Mucosa of descending colon (tissue), 3 donors: ENCODE results near the gene IFI16. TPM values are rescaled to one million over a fixed set of nuclear protein-coding genes. Genes with fewer than 3 reads are reported as not detected.

Experiments used
- ATAC-seq: fragments of 200-7000 bp; cut with Tn5 transposase; one replicate; pipeline ENCODE4 v1.9.1; 2020; ENCODE audit warnings: mild to moderate bottlenecking, moderate library complexity
- DNase-seq, 3 donors: peaks; one replicate each; pipeline ENCODE4 v3.0.0-alpha.2; 2020
- H3K36me3 ChIP-seq: fragments of 200-600 bp; one replicate; pipeline ENCODE4 v1.8.0; 2021; ENCODE audit warnings: low read depth, mild to moderate bottlenecking
- H3K4me1 ChIP-seq: fragments of 200-600 bp; one replicate; pipeline ENCODE4 v1.8.0; 2021; ENCODE audit warnings: low read depth, mild to moderate bottlenecking
- H3K4me3 ChIP-seq: fragments of 200-600 bp; one replicate; pipeline ENCODE4 v1.8.0; 2021; ENCODE audit warnings: mild to moderate bottlenecking
- H3K9me3 ChIP-seq: fragments of 200-600 bp; one replicate; pipeline ENCODE4 v1.8.0; 2021; ENCODE audit warnings: mild to moderate bottlenecking
- CTCF ChIP-seq: fragments of 200-600 bp; IDR thresholded peaks from one replicate; pipeline ENCODE4 v1.8.0; 2022; ENCODE audit warnings: antibody characterized with exemption, mild to moderate bottlenecking
- intact Hi-C, 2 donors: fragments of 100-400 bp; cut with DNase I in 1 of 2; cut with micrococcal nuclease in 1 of 2; formaldehyde crosslinking; loops; one replicate each; pipeline versions ENCODE4 v1.11.0 to v1.11.1; 2022; cut with DNase I, micrococcal nuclease
- total RNA-seq, 3 donors: library from RNA; stranded (reverse); fragmentation: NEBNext Ultra II Directional in 2 of 3; extraction: Animal tissue kit (Norgen Biotek cat#: 25700) in 2 of 3; gene quantifications; one replicate each; pipeline versions ENCODE4 v1.2.1 to v1.2.4, GENCODE V29; 2021 to 2023
- donor health status: DM: no; HTN: no; CAD: no; lungs with moderate emphysema.
- donor health status: DM: no; HTN: no; CAD: no.
- donor health status: DM: no; HTN: yes; CAD: no.

The IFI16 gene
- total RNA-seq, 3 donors from 2014 or later = 14.4 to 37.9 (median 36.6) TPM

- no peak for ATAC-seq
- TF ChIP-seq CTCF = no peak
- intact Hi-C loops = no loop called here
Measured at GRCh38 chr1:159079525-159079924, 69.8 kb downstream of the IFI16 start.

GRCh38 chr1:159081626-159082025 lies 71.9 kb downstream of the IFI16 start:
- ATAC-seq = no peak
- no peak for TF ChIP-seq CTCF
- H3K4me1 ChIP-seq = no peaks in the 10 kb centered on the region
- no peak for DNase-seq
- H3K36me3 ChIP-seq = no peaks in the 10 kb centered on the region
- H3K4me3 ChIP-seq = no peak overlapping the region
- intact Hi-C loops = no loop called here
- H3K9me3 ChIP-seq = no peaks in the 10 kb centered on the region

More at GRCh38 chr1:159079525-159079924, 69.8 kb downstream of the IFI16 start:
- no peaks in the 10 kb centered on the region for H3K36me3 ChIP-seq
- H3K4me3 ChIP-seq = no peak overlapping the region
- no peak for DNase-seq
- no peaks in the 10 kb centered on the region for H3K4me1 ChIP-seq
- no peaks in the 10 kb centered on the region for H3K9me3 ChIP-seq

GRCh38 chr1:159083013-159083412 lies 73.3 kb downstream of the IFI16 start:
- ATAC-seq (no peak), DNase-seq (no peak)
- Histone ChIP-seq H3K9me3 (no peaks in the 10 kb centered on the region), H3K4me1 (no peaks in the 10 kb centered on the region), H3K4me3 (no peak overlapping the region), H3K36me3 (no peaks in the 10 kb centered on the region)
- intact Hi-C loops = no loop called here
- TF ChIP-seq CTCF = no peak

GRCh38 chr1:159084152-159084551 lies 74.4 kb downstream of the IFI16 start:
- no peak for TF ChIP-seq CTCF
- ATAC-seq (no peak), DNase-seq (no peak)
- H3K4me1 ChIP-seq = no peaks in the 10 kb centered on the region
- intact Hi-C loops = no loop called here
- no peaks in the 10 kb centered on the region for H3K36me3 ChIP-seq
- H3K9me3 ChIP-seq = no peaks in the 10 kb centered on the region
- no peak overlapping the region for H3K4me3 ChIP-seq

GRCh38 chr1:159084867-159085266 lies 75.2 kb downstream of the IFI16 start:
- no peak for TF ChIP-seq CTCF
- DNase-seq (no peak), ATAC-seq (no peak)
- intact Hi-C loops = no loop called here
- H3K36me3 ChIP-seq = no peaks in the 10 kb centered on the region
- H3K4me3 ChIP-seq = no peak overlapping the region
- no peaks in the 10 kb centered on the region for H3K9me3 ChIP-seq
- H3K4me1 ChIP-seq = no peaks in the 10 kb centered on the region

GRCh38 chr1:159088050-159088449 lies 78.3 kb downstream of the IFI16 start:
- Histone ChIP-seq H3K36me3 (no peaks in the 10 kb centered on the region), H3K9me3 (no peaks in the 10 kb centered on the region), H3K4me3 (no peak overlapping the region), H3K4me1 (no peaks in the 10 kb centered on the region)
- intact Hi-C loops = no loop called here
- no peak for TF ChIP-seq CTCF
- ATAC-seq (no peak), DNase-seq (no peak)
